LHCN-M2 (cell line): ENCODE measurements around the gene SIDT1. TPM values are rescaled to one million over a fixed set of nuclear protein-coding genes. Genes with fewer than 3 reads are reported as not detected.
A peak's percentile ranks its signal among the peaks of the same experiment; 100 is the strongest.
"Not testable (repeated sequence)": the region's sequence is repeated elsewhere in the genome, so short reads cannot be mapped to it uniquely, and the experiment has no call there.

Experiments used
- DNase-seq: peaks from one replicate; pipeline ENCODE4 v3.0.0-alpha.2; 2012; ENCODE audit warnings: low read depth
- total RNA-seq: library from RNA; depleted of rRNA; stranded (reverse); fragments of >200 nt; gene quantifications from 2 replicates; pipeline ENCODE4 v1.2.3, GENCODE V29; 2014

The SIDT1 gene
- total RNA-seq, 1 experiment from 2014 or later: not detected

- DNase-seq: no peak
Observed at GRCh38 chr3:113634782-113635474, 102.6 kb downstream of the SIDT1 start.

- not testable (repeated sequence) for DNase-seq
Observed at GRCh38 chr3:113636034-113636433, 103.7 kb downstream of the SIDT1 start.

- DNase-seq: no peak
Observed at GRCh38 chr3:113637756-113638155, 105.4 kb downstream of the SIDT1 start.

GRCh38 chr3:113638910-113639309 is 106.6 kb downstream of the SIDT1 start:
- no peak for DNase-seq

GRCh38 chr3:113643583-113643982 is 111.2 kb downstream of the SIDT1 start:
- no peak for DNase-seq

- DNase-seq: no peak
Observed at GRCh38 chr3:113648524-113648923, 116.2 kb downstream of the SIDT1 start.

- no peak for DNase-seq
Observed at GRCh38 chr3:113649174-113649845, 117.0 kb downstream of the SIDT1 start.

- DNase-seq: no peak
Observed at GRCh38 chr3:113654310-113654709, 122.0 kb downstream of the SIDT1 start.

GRCh38 chr3:113654851-113655250 is 122.5 kb downstream of the SIDT1 start:
- no peak for DNase-seq

- DNase-seq: no peak
Observed at GRCh38 chr3:113658107-113658506, 125.8 kb downstream of the SIDT1 start.

- peak; percentile 8 for DNase-seq
Observed at GRCh38 chr3:113659101-113659541, 126.8 kb downstream of the SIDT1 start.

- DNase-seq: no peak
Observed at GRCh38 chr3:113659996-113660395, 127.6 kb downstream of the SIDT1 start.

GRCh38 chr3:113660458-113660857 is 128.1 kb downstream of the SIDT1 start:
- no peak for DNase-seq

GRCh38 chr3:113660896-113661295 is 128.5 kb downstream of the SIDT1 start:
- DNase-seq: peak; percentile 97

- no peak for DNase-seq
Observed at GRCh38 chr3:113662824-113663223, 130.5 kb downstream of the SIDT1 start.

- DNase-seq: no peak
Observed at GRCh38 chr3:113663324-113663750, 131.0 kb downstream of the SIDT1 start.

GRCh38 chr3:113663761-113664160 is 131.4 kb downstream of the SIDT1 start:
- no peak for DNase-seq

GRCh38 chr3:113664523-113665094 is 132.3 kb downstream of the SIDT1 start:
- no peak for DNase-seq

GRCh38 chr3:113668015-113668414 is 135.7 kb downstream of the SIDT1 start:
- DNase-seq: peak; percentile 64

- DNase-seq: no peak
Observed at GRCh38 chr3:113673593-113673992, 141.2 kb downstream of the SIDT1 start.

GRCh38 chr3:113676261-113676660 is 143.9 kb downstream of the SIDT1 start:
- no peak for DNase-seq

- no peak for DNase-seq
Observed at GRCh38 chr3:113677737-113678136, 145.4 kb downstream of the SIDT1 start.

GRCh38 chr3:113678773-113679172 is 146.4 kb downstream of the SIDT1 start:
- no peak for DNase-seq
